ENCODE data around the gene DSN1. TPM values are rescaled to one million over a fixed set of nuclear protein-coding genes. Genes with fewer than 3 reads are reported as not detected.

DSN1 gene
- total and polyA plus RNA-seq, 2 donors (not counting 3 experiments of a cell fraction or from before 2014, with no cell fraction given): 11.0 to 25.0 TPM

GRCh38 chr20:36709126-36709525 lies 64.4 kb downstream of the DSN1 start:
- Histone ChIP-seq H3K36me3 (ENCODE audit: control insufficient read depth in 2 of 2, extremely low read depth in 1 of 2, insufficient read depth in 2 of 2, low read length in 2 of 2) (no peaks in the 10 kb centered on the region), H3K4me3 (replicated peaks in 1 of 3; ENCODE audit: insufficient read depth in 1 of 3, low read depth in 1 of 3, low read length in 3 of 3) (no peak overlapping the region), H4K20me1 (replicated peaks; ENCODE audit: control insufficient read depth, extremely low read depth, insufficient read depth, low read length) (no peaks in the 10 kb centered on the region), H3K27me3 (ENCODE audit: control insufficient read depth in 2 of 2, insufficient read depth in 2 of 2, low read length in 2 of 2) (no peaks in the 10 kb centered on the region), H2AFZ (ENCODE audit: low read depth, low read length) (no peak overlapping the region), H3K9me3 (replicated peaks; ENCODE audit: control insufficient read depth, insufficient read depth, low read length) (no peaks in the 10 kb centered on the region), H3K4me2 (ENCODE audit: insufficient read depth, low read length) (no peak overlapping the region), H3K9me1 (replicated peaks; ENCODE audit: control insufficient read depth, extremely low read depth, insufficient read depth, low read length) (no peaks in the 10 kb centered on the region), H3K27ac (ENCODE audit: insufficient read depth, low read depth, low read length) (no peak overlapping the region), H3K4me1 (ENCODE audit: control insufficient read depth, extremely low read depth, insufficient read depth, low read length) (no peaks in the 10 kb centered on the region), H3K79me2 (ENCODE audit: control insufficient read depth, insufficient read depth, low read length) (no peaks in the 10 kb centered on the region), H3K9ac (replicated peaks; ENCODE audit: extremely low read depth, insufficient read depth, low read length) (no peak overlapping the region)
- no peak for FAIRE-seq
- intact Hi-C loops (cut with micrococcal nuclease): no loop called here
- ChIA-PET CTCF (no interaction called here), POLR2A (no interaction called here)
- BruUV-seq (replicated peaks): no TSS peak
- no peak for DNase-seq (ENCODE audit: low read depth, low spot score)
- TF ChIP-seq GATA2 (IDR thresholded peaks at IDR 0.05; ENCODE audit: insufficient read depth, insufficient read length, low read depth, low read length): no peak
- no peak for TF ChIP-seq POLR2A (IDR thresholded peaks at IDR 0.05; ENCODE audit: low read depth, low read length)
- no peak for TF ChIP-seq JUN (IDR thresholded peaks at IDR 0.05; ENCODE audit: borderline replicate concordance, insufficient read depth, insufficient read length, low read depth)
- no peak for TF ChIP-seq CTCF (IDR thresholded peaks at IDR 0.05; ENCODE audit: extremely low read depth in 1 of 2, insufficient read depth in 1 of 2, low read depth in 1 of 2, low read length in 2 of 2)
- no peak for TF ChIP-seq EZH2 (IDR thresholded peaks at IDR 0.05; ENCODE audit: borderline replicate concordance, low read depth, low read length, severe bottlenecking)
- dilution Hi-C loops (cut with MboI; ENCODE audit: extremely low pct_ligation_motif_present, low sequenced_read_pairs): no loop called here

- TF ChIP-seq JUN (IDR thresholded peaks at IDR 0.05; ENCODE audit: borderline replicate concordance, insufficient read depth, insufficient read length, low read depth) (no peak), POLR2AphosphoS5 (IDR thresholded peaks at IDR 0.05; ENCODE audit: insufficient read depth, low read depth, low read length) (no peak), EZH2 (IDR thresholded peaks at IDR 0.05; ENCODE audit: borderline replicate concordance, low read depth, low read length, severe bottlenecking) (no peak), CTCF (IDR thresholded peaks at IDR 0.05; ENCODE audit: extremely low read depth in 1 of 2, insufficient read depth in 1 of 2, low read depth in 1 of 2, low read length in 2 of 2) (no peak), FOS (IDR thresholded peaks at IDR 0.05; ENCODE audit: borderline replicate concordance, insufficient read depth, low read length) (no peak), MYC (IDR thresholded peaks at IDR 0.05; ENCODE audit: low read depth, low read length) (no peak), MAX (IDR thresholded peaks at IDR 0.05; ENCODE audit: insufficient read depth, insufficient read length) (no peak), POLR2A (IDR thresholded peaks at IDR 0.05; ENCODE audit: low read depth, low read length) (no peak), GATA2 (IDR thresholded peaks at IDR 0.05; ENCODE audit: insufficient read depth, insufficient read length, low read depth, low read length) (no peak)
- Histone ChIP-seq H4K20me1 (replicated peaks; ENCODE audit: control insufficient read depth, extremely low read depth, insufficient read depth, low read length) (no peaks in the 10 kb centered on the region), H3K36me3 (ENCODE audit: control insufficient read depth in 2 of 2, extremely low read depth in 1 of 2, insufficient read depth in 2 of 2, low read length in 2 of 2) (no peaks in the 10 kb centered on the region), H3K9ac (replicated peaks; ENCODE audit: extremely low read depth, insufficient read depth, low read length) (no peak overlapping the region), H3K9me1 (replicated peaks; ENCODE audit: control insufficient read depth, extremely low read depth, insufficient read depth, low read length) (no peaks in the 10 kb centered on the region), H3K4me1 (ENCODE audit: control insufficient read depth, extremely low read depth, insufficient read depth, low read length) (no peaks in the 10 kb centered on the region), H3K27ac (ENCODE audit: insufficient read depth, low read depth, low read length) (no peak overlapping the region), H3K79me2 (ENCODE audit: control insufficient read depth, insufficient read depth, low read length) (no peaks in the 10 kb centered on the region), H2AFZ (ENCODE audit: low read depth, low read length) (no peak overlapping the region), H3K4me2 (ENCODE audit: insufficient read depth, low read length) (no peak overlapping the region), H3K9me3 (replicated peaks; ENCODE audit: control insufficient read depth, insufficient read depth, low read length) (no peaks in the 10 kb centered on the region), H3K4me3 (replicated peaks in 1 of 3; ENCODE audit: insufficient read depth in 1 of 3, low read depth in 1 of 3, low read length in 3 of 3) (no peak overlapping the region), H3K27me3 (ENCODE audit: control insufficient read depth in 2 of 2, insufficient read depth in 2 of 2, low read length in 2 of 2) (no peaks in the 10 kb centered on the region)
- FAIRE-seq (no peak), DNase-seq (ENCODE audit: low read depth, low spot score) (no peak)
- no TSS peak for BruUV-seq (replicated peaks)
- CTCF ChIA-PET: interaction anchor here (0.9 kb wide), 1 partner anchor 23 kb away, joined by 3 read pairs; no protein-coding TSS in a partner anchor
- POLR2A ChIA-PET: no interaction called here
- dilution Hi-C loops (cut with MboI; ENCODE audit: extremely low pct_ligation_motif_present, low sequenced_read_pairs): no loop called here
- intact Hi-C loops (cut with micrococcal nuclease): no loop called here
Observed at GRCh38 chr20:36703530-36703929, 70.0 kb downstream of the DSN1 start.
